Liver (tissue), 9 donors: Measurements from ENCODE around the gene DNAH8. TPM values are rescaled to one million over a fixed set of nuclear protein-coding genes. Genes with fewer than 3 reads are reported as not detected.

Experiments
- DNase-seq: peaks from one replicate; pipeline ENCODE4 v3.0.0-alpha.2; 2017; ENCODE audit warnings: low spot score
- H3K27ac ChIP-seq, 2 donors: one replicate each; pipeline ENCODE4 v1.7.0; 2013; ENCODE audit warnings: inconsistent platforms in 2 of 2, low read length in 2 of 2, control low read depth in 1 of 2, low read depth in 1 of 2, mild to moderate bottlenecking in 1 of 2
- H3K27me3 ChIP-seq, 4 donors: one replicate each; pipeline versions ENCODE4 v1.6.1 to v1.7.0; 2013; ENCODE audit warnings: low read length in 3 of 4, inconsistent platforms in 1 of 4, mild to moderate bottlenecking in 1 of 4, moderate library complexity in 1 of 4; ENCODE audit not compliant: control insufficient read depth in 4 of 4, insufficient read depth in 4 of 4
- H3K36me3 ChIP-seq, 4 donors: one replicate each; pipeline versions ENCODE4 v1.6.1 to v1.7.0; 2013; ENCODE audit warnings: low read length in 3 of 4, mild to moderate bottlenecking in 3 of 4, low read depth in 1 of 4, moderate library complexity in 1 of 4; ENCODE audit not compliant: control insufficient read depth in 4 of 4, insufficient read depth in 3 of 4
- H3K4me1 ChIP-seq, 4 donors: one replicate each; pipeline versions ENCODE4 v1.6.1 to v1.7.0; 2013; ENCODE audit warnings: low read length in 3 of 4, mild to moderate bottlenecking in 3 of 4, moderate library complexity in 1 of 4; ENCODE audit not compliant: control insufficient read depth in 4 of 4, insufficient read depth in 4 of 4
- H3K4me3 ChIP-seq, 3 donors: one replicate each; pipeline versions ENCODE4 v1.6.1 to v1.7.0; 2013; ENCODE audit warnings: low read length in 3 of 3, control low read depth in 1 of 3, low read depth in 1 of 3, mild to moderate bottlenecking in 1 of 3
- H3K9ac ChIP-seq, 2 donors: one replicate each; pipeline ENCODE4 v1.7.0; 2013; ENCODE audit warnings: low read length in 2 of 2, mild to moderate bottlenecking in 2 of 2, moderate library complexity in 2 of 2, control low read depth in 1 of 2, low read depth in 1 of 2
- H3K9me3 ChIP-seq, 4 donors: one replicate each; pipeline versions ENCODE4 v1.6.1 to v1.7.0; 2013; ENCODE audit warnings: low read length in 3 of 4; ENCODE audit not compliant: control insufficient read depth in 4 of 4
- EGR1 ChIP-seq, 2 donors: IDR thresholded peaks; 2 replicates each; pipeline ENCODE4 v1.6.1; 2016 to 2018; ENCODE audit warnings: antibody characterized with exemption in 2 of 2, low read depth in 2 of 2
- FOXA1 ChIP-seq: IDR thresholded peaks from 2 replicates; pipeline ENCODE4 v1.6.1; 2016; ENCODE audit warnings: antibody characterized with exemption
- GABPA ChIP-seq, 2 donors: IDR thresholded peaks in 1 of 2; conservative IDR thresholded peaks in 1 of 2; 2 replicates each; pipeline ENCODE4 v1.6.1; 2016; ENCODE audit warnings: antibody characterized with exemption in 2 of 2, mild to moderate bottlenecking in 1 of 2, moderate library complexity in 1 of 2
- HNF4G ChIP-seq: IDR thresholded peaks from 2 replicates; pipeline ENCODE4 v1.6.1; 2016; ENCODE audit warnings: antibody characterized with exemption
- MAX ChIP-seq: IDR thresholded peaks from 2 replicates; pipeline ENCODE4 v1.6.1; 2016; ENCODE audit warnings: antibody characterized with exemption
- RAD21 ChIP-seq, 2 donors: IDR thresholded peaks; 2 replicates each; pipeline ENCODE4 v1.6.1; 2016; ENCODE audit warnings: antibody characterized with exemption in 2 of 2, mild to moderate bottlenecking in 2 of 2
- SP1 ChIP-seq: IDR thresholded peaks from 2 replicates; pipeline ENCODE4 v1.6.1; 2018; ENCODE audit warnings: antibody characterized with exemption, mild to moderate bottlenecking
- TAF1 ChIP-seq: conservative IDR thresholded peaks from 2 replicates; pipeline ENCODE4 v1.6.1; 2016; ENCODE audit warnings: antibody characterized with exemption, mild to moderate bottlenecking
- WGBS: extraction: QIAGEN DNeasy Blood & Tissue Kit; methylation state at CpG from one replicate; pipeline ENCODE4 v1.1.7; 2013; 5-methylcytosine and 5-hydroxymethylcytosine counted together
- polyA plus RNA-seq, 2 donors: library from polyadenylated mRNA; stranded (reverse) in 1 of 2; unstranded in 1 of 2; fragments of 200-250 nt in 1 of 2; fragments of >200 nt in 1 of 2; fragmentation: Nextera tagmentation in 1 of 2; extraction: Ambion mirVana in 1 of 2; gene quantifications; one replicate each; pipeline versions ENCODE4 v1.2.1 to v1.2.3, GENCODE V29; 2013 to 2015
- total RNA-seq, 2 donors: library from RNA; depleted of rRNA; stranded (reverse); fragments of >200 nt; gene quantifications; one replicate each; pipeline ENCODE4 v1.2.3, GENCODE V29; 2014
- TF ChIP-seq, protein P1 (sequence below): IDR thresholded peaks from 2 replicates; pipeline ENCODE4 v1.6.1; 2016; ENCODE audit warnings: antibody characterized with exemption, mild to moderate bottlenecking
- donor health status: healthy.
- donor health status: healthy.
- donor health status: healthy.
- donor health status: healthy.
- donor health status: healthy.

Gene DNAH8
- total and polyA plus RNA-seq, 4 donors: under 0.01 to 0.05 TPM; not detected in 2

- no peak for DNase-seq
- H3K9me3 ChIP-seq: peaks cover 0 to 4% (median 0%) of the 10 kb centered on the region in 4 donors
- no peak overlapping the region for H3K27ac ChIP-seq
- TF ChIP-seq FOXA1: no peak
- no peak for TF ChIP-seq MAX
- no peak for TF ChIP-seq SP1
- TF ChIP-seq RAD21 (IDR thresholded peaks at IDR 0.05): no peak
- no peak for TF ChIP-seq TAF1
- TF ChIP-seq HNF4G: no peak
- peaks cover 0 to 5% (median 3%) of the 10 kb centered on the region in 4 donors for H3K27me3 ChIP-seq
- H3K4me3 ChIP-seq: no peak overlapping the region
- 65% methylated on average over 6 of the region's 6 CpGs for WGBS
- H3K9ac ChIP-seq: no peak overlapping the region
- no peaks in the 10 kb centered on the region for H3K36me3 ChIP-seq
- H3K4me1 ChIP-seq: no peaks in the 10 kb centered on the region
Observed at GRCh38 chr6:39037707-39038106, 322.6 kb downstream of the DNAH8 start.

- 86% methylated on average over 10 of the region's 10 CpGs for WGBS
- Histone ChIP-seq H3K4me1 (no peaks in the 10 kb centered on the region), H3K27me3 (peaks cover 0 to 5% (median 2%) of the 10 kb centered on the region in 4 donors), H3K9me3 (peaks cover 0 to 4% (median 0%) of the 10 kb centered on the region in 4 donors), H3K9ac (no peak overlapping the region), H3K4me3 (no peak overlapping the region), H3K36me3 (no peaks in the 10 kb centered on the region), H3K27ac (no peak overlapping the region)
- no peak for DNase-seq
- no peak for TF ChIP-seq HNF4G
Observed at GRCh38 chr6:39040080-39040673, 325.1 kb downstream of the DNAH8 start.

GRCh38 chr6:39041072-39041471, 326.0 kb downstream of the DNAH8 start:
- Histone ChIP-seq H3K27ac (no peak overlapping the region), H3K36me3 (no peaks in the 10 kb centered on the region), H3K9me3 (peaks cover 0 to 4% (median 0%) of the 10 kb centered on the region in 4 donors), H3K4me1 (no peaks in the 10 kb centered on the region), H3K27me3 (peaks cover 0 to 3% (median under 1%) of the 10 kb centered on the region in 4 donors), H3K9ac (no peak overlapping the region), H3K4me3 (no peak overlapping the region)
- no peak for DNase-seq
- TF ChIP-seq EGR1 (IDR thresholded peaks at IDR 0.05; ENCODE audit: low read depth in 2 of 2): no peak
- no peak for TF ChIP-seq GABPA (IDR thresholded peaks at IDR 0.05 in 1 of 2, conservative IDR thresholded peaks at IDR 0.05 in 1 of 2)
- TF ChIP-seq, protein P1, sequence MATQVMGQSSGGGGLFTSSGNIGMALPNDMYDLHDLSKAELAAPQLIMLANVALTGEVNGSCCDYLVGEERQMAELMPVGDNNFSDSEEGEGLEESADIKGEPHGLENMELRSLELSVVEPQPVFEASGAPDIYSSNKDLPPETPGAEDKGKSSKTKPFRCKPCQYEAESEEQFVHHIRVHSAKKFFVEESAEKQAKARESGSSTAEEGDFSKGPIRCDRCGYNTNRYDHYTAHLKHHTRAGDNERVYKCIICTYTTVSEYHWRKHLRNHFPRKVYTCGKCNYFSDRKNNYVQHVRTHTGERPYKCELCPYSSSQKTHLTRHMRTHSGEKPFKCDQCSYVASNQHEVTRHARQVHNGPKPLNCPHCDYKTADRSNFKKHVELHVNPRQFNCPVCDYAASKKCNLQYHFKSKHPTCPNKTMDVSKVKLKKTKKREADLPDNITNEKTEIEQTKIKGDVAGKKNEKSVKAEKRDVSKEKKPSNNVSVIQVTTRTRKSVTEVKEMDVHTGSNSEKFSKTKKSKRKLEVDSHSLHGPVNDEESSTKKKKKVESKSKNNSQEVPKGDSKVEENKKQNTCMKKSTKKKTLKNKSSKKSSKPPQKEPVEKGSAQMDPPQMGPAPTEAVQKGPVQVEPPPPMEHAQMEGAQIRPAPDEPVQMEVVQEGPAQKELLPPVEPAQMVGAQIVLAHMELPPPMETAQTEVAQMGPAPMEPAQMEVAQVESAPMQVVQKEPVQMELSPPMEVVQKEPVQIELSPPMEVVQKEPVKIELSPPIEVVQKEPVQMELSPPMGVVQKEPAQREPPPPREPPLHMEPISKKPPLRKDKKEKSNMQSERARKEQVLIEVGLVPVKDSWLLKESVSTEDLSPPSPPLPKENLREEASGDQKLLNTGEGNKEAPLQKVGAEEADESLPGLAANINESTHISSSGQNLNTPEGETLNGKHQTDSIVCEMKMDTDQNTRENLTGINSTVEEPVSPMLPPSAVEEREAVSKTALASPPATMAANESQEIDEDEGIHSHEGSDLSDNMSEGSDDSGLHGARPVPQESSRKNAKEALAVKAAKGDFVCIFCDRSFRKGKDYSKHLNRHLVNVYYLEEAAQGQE: no peak
- TF ChIP-seq HNF4G: no peak
- no peak for TF ChIP-seq MAX
- WGBS: 74% methylated on average over 2 of the region's 2 CpGs
